Measurements from ENCODE around the gene MTCL3.

Gene MTCL3

DNA sequence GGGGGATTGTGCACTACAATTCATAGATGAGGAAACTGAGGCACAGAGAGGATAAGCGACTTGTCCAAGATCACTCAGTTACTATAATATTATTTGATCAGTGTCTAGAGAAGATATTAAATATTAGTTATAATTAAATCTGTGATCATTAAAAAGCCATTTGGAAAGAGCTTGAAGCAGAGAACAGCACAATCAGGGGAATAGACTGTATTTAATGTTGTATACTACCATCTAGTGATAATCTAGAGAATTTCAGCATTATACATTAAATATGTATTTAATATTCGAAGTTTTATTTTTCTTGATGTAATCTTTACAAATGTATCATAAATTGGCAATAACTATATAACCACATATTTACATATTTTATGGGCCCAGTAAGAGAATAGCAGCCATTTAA, 20.1 kb upstream of the MTCL3 start:
- no peak overlapping the region for H3K4me3 Mint-ChIP-seq (ENCODE audit: unreplicated experiment)
- TF ChIP-seq CTCF (IDR thresholded peaks at IDR 0.05): peak; percentile 85
- no peaks in the 10 kb centered on the region for H3K36me3 Mint-ChIP-seq (ENCODE audit: low read depth)
- no peaks in the 10 kb centered on the region for H3K4me1 Mint-ChIP-seq (ENCODE audit: low read depth)
- no peaks in the 10 kb centered on the region for H3K9me3 Mint-ChIP-seq (ENCODE audit: low read depth)
- no peak for DNase-seq (ENCODE audit: low spot score)
- H3K27me3 Mint-ChIP-seq (ENCODE audit: low read depth): peaks cover 28% of the 10 kb centered on the region
- no peak overlapping the region for H3K27ac Mint-ChIP-seq (ENCODE audit: unreplicated experiment)

DNA sequence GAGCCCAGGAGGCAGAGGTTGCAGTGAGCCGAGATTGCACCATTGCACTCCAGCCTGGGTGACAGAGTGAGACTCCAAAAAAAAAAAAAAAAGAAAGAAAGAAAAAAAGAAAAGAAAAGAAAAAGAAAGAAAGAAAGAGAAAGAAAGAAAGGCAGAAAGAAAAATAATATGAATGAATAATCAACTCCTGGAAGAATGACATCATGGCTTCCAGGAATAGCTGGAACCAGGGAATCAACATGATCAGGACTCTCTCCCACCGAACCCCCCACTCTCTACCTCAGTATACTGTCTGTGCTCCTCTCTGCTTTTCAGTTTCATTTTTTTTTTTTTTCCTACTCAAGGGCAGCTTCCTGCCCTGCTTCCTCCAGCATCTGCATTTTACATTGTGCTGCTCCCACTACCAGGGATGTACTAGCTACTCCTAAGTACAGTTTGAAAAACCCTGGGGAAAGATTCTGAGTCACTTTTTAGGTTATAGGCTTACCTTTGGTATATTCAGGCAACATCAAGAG, 19.7 kb upstream of the MTCL3 start:
- no peaks in the 10 kb centered on the region for H3K36me3 Mint-ChIP-seq (ENCODE audit: low read depth)
- no peaks in the 10 kb centered on the region for H3K9me3 Mint-ChIP-seq (ENCODE audit: low read depth)
- DNase-seq (ENCODE audit: low spot score): no peak
- no peak overlapping the region for H3K27ac Mint-ChIP-seq (ENCODE audit: unreplicated experiment)
- peaks cover 29% of the 10 kb centered on the region for H3K27me3 Mint-ChIP-seq (ENCODE audit: low read depth)
- TF ChIP-seq CTCF (IDR thresholded peaks at IDR 0.05): no peak
- no peaks in the 10 kb centered on the region for H3K4me1 Mint-ChIP-seq (ENCODE audit: low read depth)
- H3K4me3 Mint-ChIP-seq (ENCODE audit: unreplicated experiment): no peak overlapping the region

DNA sequence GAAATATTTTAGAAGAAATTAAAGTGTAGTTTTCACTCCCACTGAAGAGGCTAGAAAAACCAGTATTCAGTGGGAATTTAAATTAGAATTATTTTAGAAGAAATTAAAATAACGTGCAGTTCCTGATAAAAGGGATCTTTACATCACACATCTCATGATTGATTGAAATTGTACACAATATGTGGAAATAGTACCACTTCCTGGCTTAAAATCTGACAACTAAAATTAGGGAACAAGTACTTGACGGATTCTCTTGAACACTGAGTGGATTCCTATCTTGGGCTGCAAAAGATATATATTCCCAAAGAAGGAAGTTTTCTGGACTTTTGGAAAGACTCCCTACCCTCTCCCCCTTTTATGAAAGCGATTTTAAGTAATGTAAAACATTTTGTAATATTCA, 14.6 kb upstream of the MTCL3 start:
- Mint-ChIP-seq H3K4me1 (ENCODE audit: low read depth) (no peaks in the 10 kb centered on the region), H3K27ac (ENCODE audit: unreplicated experiment) (no peak overlapping the region), H3K4me3 (ENCODE audit: unreplicated experiment) (no peak overlapping the region), H3K36me3 (ENCODE audit: low read depth) (no peaks in the 10 kb centered on the region), H3K27me3 (ENCODE audit: low read depth) (peaks cover 29% of the 10 kb centered on the region), H3K9me3 (ENCODE audit: low read depth) (no peaks in the 10 kb centered on the region)
- no peak for TF ChIP-seq CTCF (IDR thresholded peaks at IDR 0.05)
- no peak for DNase-seq (ENCODE audit: low spot score)

GRCh38 chr6:127533011-127533410, 13.9 kb upstream of the MTCL3 start:
- Mint-ChIP-seq H3K27me3 (ENCODE audit: low read depth) (peaks cover 33% of the 10 kb centered on the region), H3K9me3 (ENCODE audit: low read depth) (no peaks in the 10 kb centered on the region), H3K4me1 (ENCODE audit: low read depth) (no peaks in the 10 kb centered on the region), H3K27ac (ENCODE audit: unreplicated experiment) (no peak overlapping the region), H3K36me3 (ENCODE audit: low read depth) (no peaks in the 10 kb centered on the region), H3K4me3 (ENCODE audit: unreplicated experiment) (no peak overlapping the region)
- no peak for DNase-seq (ENCODE audit: low spot score)
- no peak for TF ChIP-seq CTCF (IDR thresholded peaks at IDR 0.05)

GRCh38 chr6:127522714-127523113, 3.6 kb upstream of the MTCL3 start:
- H3K27me3 Mint-ChIP-seq (ENCODE audit: low read depth): peaks cover 49% of the 10 kb centered on the region
- no peak for TF ChIP-seq CTCF (IDR thresholded peaks at IDR 0.05)
- H3K36me3 Mint-ChIP-seq (ENCODE audit: low read depth): no peaks in the 10 kb centered on the region
- no peaks in the 10 kb centered on the region for H3K9me3 Mint-ChIP-seq (ENCODE audit: low read depth)
- H3K4me3 Mint-ChIP-seq (ENCODE audit: unreplicated experiment): no peak overlapping the region
- no peak overlapping the region for H3K27ac Mint-ChIP-seq (ENCODE audit: unreplicated experiment)
- peaks cover 13% of the 10 kb centered on the region for H3K4me1 Mint-ChIP-seq (ENCODE audit: low read depth)
- DNase-seq (ENCODE audit: low spot score): no peak
